Mesendoderm (in vitro differentiated cells): Measurements from ENCODE around the gene PDSS2.

Source experiments
- DNase-seq: peaks from one replicate; pipeline ENCODE4 v3.0.0; 2013
- H2AK5ac ChIP-seq: 2 replicates; pipeline ENCODE4 v1.6.1; 2013; ENCODE audit warnings: low read length, inconsistent platforms
- H2BK120ac ChIP-seq: 2 replicates; pipeline ENCODE4 v1.6.1; 2013; ENCODE audit warnings: low read depth, mild to moderate bottlenecking, low read length, moderate library complexity, mixed read lengths
- H2BK15ac ChIP-seq: replicated peaks from 2 replicates; pipeline ENCODE4 v1.6.1; 2013; ENCODE audit warnings: low read depth, mild to moderate bottlenecking, moderate library complexity
- H2BK5ac ChIP-seq: 2 replicates; pipeline ENCODE4 v1.6.1; 2013; ENCODE audit warnings: low read length, inconsistent platforms
- H3K18ac ChIP-seq: 2 replicates; pipeline ENCODE4 v1.6.1; 2013; ENCODE audit warnings: mild to moderate bottlenecking, low read length, mixed read lengths
- H3K23ac ChIP-seq: one replicate; pipeline ENCODE4 v1.6.1; 2013; ENCODE audit warnings: low read length
- H3K27ac ChIP-seq: 2 replicates; pipeline ENCODE4 v1.5.1; 2013; ENCODE audit warnings: low read depth, mild to moderate bottlenecking, inconsistent platforms, low read length, moderate library complexity
- H3K27me3 ChIP-seq: 2 replicates; pipeline ENCODE4 v1.6.1; 2013; ENCODE audit warnings: low read length, control low read depth, mild to moderate bottlenecking, inconsistent platforms; ENCODE audit not compliant: insufficient read depth, poor library complexity
- H3K36me3 ChIP-seq: 2 replicates; pipeline ENCODE4 v1.6.1; 2013; ENCODE audit warnings: low read length, inconsistent platforms; ENCODE audit not compliant: control insufficient read depth, insufficient read depth
- H3K4ac ChIP-seq: one replicate; pipeline ENCODE4 v1.6.1; 2013; ENCODE audit warnings: low read depth, mild to moderate bottlenecking, low read length, moderate library complexity
- H3K4me1 ChIP-seq: 2 replicates; pipeline ENCODE4 v1.6.1; 2013; ENCODE audit warnings: low read depth, low read length, inconsistent platforms; ENCODE audit not compliant: control insufficient read depth
- H3K4me2 ChIP-seq: 2 replicates; pipeline ENCODE4 v1.6.1; 2013; ENCODE audit warnings: low read length
- H3K4me3 ChIP-seq: 2 replicates; pipeline ENCODE4 v1.5.1; 2013; ENCODE audit warnings: mild to moderate bottlenecking, low read length
- H3K56ac ChIP-seq: one replicate; pipeline ENCODE4 v1.6.1; 2013; ENCODE audit warnings: low read length
- H3K79me1 ChIP-seq: 2 replicates; pipeline ENCODE4 v1.6.1; 2013; ENCODE audit warnings: low read length, inconsistent platforms
- H3K79me2 ChIP-seq: 2 replicates; pipeline ENCODE4 v1.6.1; 2013; ENCODE audit warnings: mild to moderate bottlenecking, low read length; ENCODE audit not compliant: control insufficient read depth, insufficient read depth
- H3K9ac ChIP-seq: 2 replicates; pipeline ENCODE4 v1.6.1; 2013; ENCODE audit warnings: low read length, inconsistent platforms
- H4K5ac ChIP-seq: one replicate; pipeline ENCODE4 v1.6.1; 2013; ENCODE audit warnings: low read length
- H4K8ac ChIP-seq: one replicate; pipeline ENCODE4 v1.6.1; 2013; ENCODE audit warnings: low read depth, mild to moderate bottlenecking, control low read depth, low read length, moderate library complexity
- whole genome bisulfite sequencing: extraction: QIAGEN DNeasy Blood & Tissue Kit; methylation state at CpG from one replicate; pipeline ENCODE4 v1.1.7; 2013; ENCODE audit warnings: low lambda C conversion rate, missing lambda C conversion rate; ENCODE audit not compliant: insufficient coverage; ENCODE audit errors: extremely low coverage; 5-methylcytosine and 5-hydroxymethylcytosine counted together

The PDSS2 gene

GRCh38 chr6:107329063-107329860 is 130.1 kb downstream of the PDSS2 start:
- Histone ChIP-seq H4K5ac (no peak overlapping the region), H3K9ac (no peak overlapping the region), H3K4me3 (no peak overlapping the region), H2AK5ac (no peak overlapping the region), H3K23ac (no peak overlapping the region), H4K8ac (no peak overlapping the region), H3K18ac (no peak overlapping the region), H3K79me1 (no peaks in the 10 kb centered on the region), H3K27ac (no peak overlapping the region), H3K79me2 (no peaks in the 10 kb centered on the region), H2BK5ac (no peak overlapping the region), H3K56ac (no peak overlapping the region), H3K36me3 (no peaks in the 10 kb centered on the region), H3K27me3 (no peaks in the 10 kb centered on the region), H3K4me2 (no peak overlapping the region), H3K4ac (no peak overlapping the region), H2BK120ac (no peak overlapping the region), H3K4me1 (no peaks in the 10 kb centered on the region), H2BK15ac (no peak overlapping the region)
- no peak for DNase-seq
- WGBS = no CpG with 5 or more reads among the region's 5 CpGs

- H4K5ac ChIP-seq = no peak overlapping the region
- no peak overlapping the region for H4K8ac ChIP-seq
- no peak overlapping the region for H2BK120ac ChIP-seq
- no CpG with 5 or more reads among the region's 3 CpGs for WGBS
- H3K23ac ChIP-seq = no peak overlapping the region
- no peak overlapping the region for H3K27ac ChIP-seq
- no peak overlapping the region for H3K9ac ChIP-seq
- no peaks in the 10 kb centered on the region for H3K79me2 ChIP-seq
- no peaks in the 10 kb centered on the region for H3K79me1 ChIP-seq
- H3K4me3 ChIP-seq = no peak overlapping the region
- no peak for DNase-seq
- no peaks in the 10 kb centered on the region for H3K27me3 ChIP-seq
- no peak overlapping the region for H3K18ac ChIP-seq
- H3K36me3 ChIP-seq = no peaks in the 10 kb centered on the region
- no peak overlapping the region for H3K4ac ChIP-seq
- H2BK5ac ChIP-seq = no peak overlapping the region
- H3K4me1 ChIP-seq = no peaks in the 10 kb centered on the region
- no peak overlapping the region for H2BK15ac ChIP-seq
- H3K4me2 ChIP-seq = no peak overlapping the region
- no peak overlapping the region for H2AK5ac ChIP-seq
- no peak overlapping the region for H3K56ac ChIP-seq
Measured at GRCh38 chr6:107328081-107328480, 131.3 kb downstream of the PDSS2 start.

GRCh38 chr6:107323133-107323785 is 136.1 kb downstream of the PDSS2 start:
- no peak overlapping the region for H3K56ac ChIP-seq
- H3K4me1 ChIP-seq = no peaks in the 10 kb centered on the region

DNA sequence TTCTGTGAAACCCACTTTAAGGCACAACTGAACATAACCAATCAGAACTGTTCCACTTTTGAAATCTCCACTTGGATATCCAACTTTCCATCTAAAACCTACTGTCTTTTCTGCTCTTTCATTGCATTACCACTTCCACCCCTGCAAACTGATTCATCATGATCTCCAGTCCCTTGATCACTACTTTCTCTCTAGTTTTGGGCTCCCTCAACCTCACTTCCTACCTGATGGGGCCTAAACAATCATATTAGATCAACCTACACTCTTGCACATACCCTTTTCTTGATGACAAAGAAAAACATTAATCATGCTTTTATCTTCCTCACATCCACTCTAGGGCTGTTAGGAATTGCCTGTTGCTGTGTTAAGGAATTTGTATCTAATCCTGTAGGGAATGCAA is 137.6 kb downstream of the PDSS2 start:
- no peak overlapping the region for H3K23ac ChIP-seq
- no peaks in the 10 kb centered on the region for H3K79me1 ChIP-seq
- H3K27me3 ChIP-seq = no peaks in the 10 kb centered on the region
- no peak overlapping the region for H2AK5ac ChIP-seq
- no peak overlapping the region for H3K4me3 ChIP-seq
- H3K4me1 ChIP-seq = no peaks in the 10 kb centered on the region
- H2BK15ac ChIP-seq = no peak overlapping the region
- no peak overlapping the region for H3K18ac ChIP-seq
- H3K9ac ChIP-seq = no peak overlapping the region
- no peaks in the 10 kb centered on the region for H3K79me2 ChIP-seq
- peak; percentile 10 for DNase-seq
- H4K5ac ChIP-seq = no peak overlapping the region
- no peak overlapping the region for H3K4me2 ChIP-seq
- no peak overlapping the region for H2BK5ac ChIP-seq
- no peaks in the 10 kb centered on the region for H3K36me3 ChIP-seq
- H3K27ac ChIP-seq = no peak overlapping the region
- no peak overlapping the region for H2BK120ac ChIP-seq
- H3K4ac ChIP-seq = no peak overlapping the region
- H3K56ac ChIP-seq = no peak overlapping the region
- peak overlapping the region; percentile 56 for H4K8ac ChIP-seq

More at GRCh38 chr6:107323133-107323785, 136.1 kb downstream of the PDSS2 start:
- H3K27ac ChIP-seq = no peak overlapping the region
- no CpG with 5 or more reads among the region's 1 CpG for WGBS
- H3K4ac ChIP-seq = no peak overlapping the region
- H2BK5ac ChIP-seq = no peak overlapping the region
- H4K5ac ChIP-seq = no peak overlapping the region
- H2BK120ac ChIP-seq = peak overlapping the region; percentile 73
- H2AK5ac ChIP-seq = no peak overlapping the region
- H3K23ac ChIP-seq = no peak overlapping the region
- H3K9ac ChIP-seq = no peak overlapping the region
- no peak overlapping the region for H4K8ac ChIP-seq
- H2BK15ac ChIP-seq = no peak overlapping the region
- no peak overlapping the region for H3K18ac ChIP-seq
- no peaks in the 10 kb centered on the region for H3K27me3 ChIP-seq
- H3K4me3 ChIP-seq = no peak overlapping the region
- no peak for DNase-seq
- H3K79me1 ChIP-seq = no peaks in the 10 kb centered on the region
- H3K4me2 ChIP-seq = no peak overlapping the region
- no peaks in the 10 kb centered on the region for H3K79me2 ChIP-seq
- H3K36me3 ChIP-seq = no peaks in the 10 kb centered on the region

DNA sequence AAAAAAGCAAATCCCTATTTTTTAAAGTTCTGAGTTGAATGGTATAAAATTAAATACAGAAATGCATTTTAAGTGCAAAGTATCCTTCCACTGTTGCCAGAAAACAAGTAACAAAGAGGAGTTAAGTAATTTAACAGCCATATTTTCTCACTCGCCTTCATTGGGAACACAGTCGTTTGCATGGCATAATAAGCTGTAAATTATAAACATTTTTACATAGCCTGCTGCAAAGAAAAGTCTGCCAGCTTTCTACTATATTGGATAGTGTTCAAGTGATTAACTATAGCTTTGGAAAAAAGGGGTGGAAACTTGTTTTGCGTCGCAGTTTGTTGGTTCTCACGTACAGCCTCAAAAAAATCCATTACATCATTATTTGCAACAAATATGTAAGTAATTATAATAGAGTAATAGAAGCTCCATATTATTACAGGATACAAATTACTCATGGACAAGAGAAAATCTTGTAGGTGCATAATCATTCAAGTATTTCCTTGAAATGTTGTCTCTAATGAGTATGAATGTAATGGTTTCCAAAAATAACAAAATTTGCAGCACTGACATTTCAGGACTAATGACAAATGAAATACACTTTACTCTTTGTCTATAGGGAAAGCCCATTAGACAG is 139.3 kb downstream of the PDSS2 start:
- Histone ChIP-seq H3K36me3 (no peaks in the 10 kb centered on the region), H3K4me2 (no peak overlapping the region), H3K9ac (no peak overlapping the region), H3K4ac (no peak overlapping the region), H3K56ac (no peak overlapping the region), H4K5ac (no peak overlapping the region), H2BK15ac (no peak overlapping the region), H3K79me2 (no peaks in the 10 kb centered on the region), H3K4me3 (no peak overlapping the region), H2BK5ac (no peak overlapping the region), H3K27me3 (no peaks in the 10 kb centered on the region), H3K27ac (no peak overlapping the region), H3K79me1 (no peaks in the 10 kb centered on the region), H3K23ac (no peak overlapping the region), H4K8ac (no peak overlapping the region), H3K18ac (no peak overlapping the region), H2AK5ac (no peak overlapping the region), H2BK120ac (no peak overlapping the region), H3K4me1 (no peaks in the 10 kb centered on the region)
- DNase-seq = no peak
- no CpG with 5 or more reads among the region's 5 CpGs for WGBS
